K562 (cell line): ENCODE results near the gene SUV39H2. TPM values are rescaled to one million over a fixed set of nuclear protein-coding genes. Genes with fewer than 3 reads are reported as not detected.

Experiments
- CBFB ChIP-seq: sonication (generic); formaldehyde crosslinking; IDR thresholded peaks from 2 replicates; pipeline ENCODE4 v1.4.0; 2020; ENCODE audit warnings: mild to moderate bottlenecking, missing genetic modification reagents
- CCAR2 ChIP-seq: fragments of 200-400 bp; formaldehyde crosslinking; IDR thresholded peaks from 2 replicates; pipeline ENCODE4 v1.6.1; 2017; ENCODE audit warnings: mild to moderate bottlenecking, low read depth, low read length
- CHD4 ChIP-seq: fragments of 200-600 bp; sonication (generic); IDR thresholded peaks from 3 replicates; pipeline ENCODE4 v1.6.1; 2012; ENCODE audit warnings: low read depth, mild to moderate bottlenecking, mixed read lengths, low read length, inconsistent platforms; ENCODE audit not compliant: insufficient read depth, insufficient replicate concordance, poor library complexity, severe bottlenecking
- CREBBP ChIP-seq: IDR thresholded peaks from one replicate; pipeline ENCODE4 v1.6.1; 2012; ENCODE audit warnings: low read depth, mild to moderate bottlenecking, control low read depth, inconsistent platforms, low read length
- DACH1 ChIP-seq: fragments of 450-650 bp; IDR thresholded peaks from 2 replicates; pipeline ENCODE4 v1.6.1; 2018; ENCODE audit not compliant: partially characterized antibody
- ILK ChIP-seq: fragments of 450-650 bp; IDR thresholded peaks from 2 replicates; pipeline ENCODE4 v1.6.1; 2016; ENCODE audit warnings: missing genetic modification characterization, low read depth, mild to moderate bottlenecking, missing compliant biosample characterization, moderate library complexity, borderline replicate concordance
- MEIS2 ChIP-seq: fragments of 450-650 bp; IDR thresholded peaks from 2 replicates; pipeline ENCODE4 v1.6.1; 2014; ENCODE audit warnings: mild to moderate bottlenecking; ENCODE audit not compliant: partially characterized antibody
- RCOR1 ChIP-seq, 2 experiments: IDR thresholded peaks; 2 replicates each; pipeline ENCODE4 v1.6.1; 2012; ENCODE audit warnings: low read depth in 2 of 2, low read length in 2 of 2, borderline replicate concordance in 1 of 2, improper control_type of control experiment in 1 of 2
- SMARCB1 ChIP-seq: IDR thresholded peaks from 2 replicates; pipeline ENCODE4 v1.6.1; 2011; ENCODE audit warnings: improper control_type of control experiment, low read depth; ENCODE audit not compliant: insufficient read length
- TAF7 ChIP-seq: fragments of 450-650 bp; IDR thresholded peaks from 2 replicates; pipeline ENCODE4 v1.6.1; 2016; ENCODE audit warnings: missing genetic modification characterization, missing compliant biosample characterization
- YY1 ChIP-seq, 3 experiments: IDR thresholded peaks; 2 replicates each; pipeline ENCODE4 v1.6.1; 2011; ENCODE audit warnings: low read length in 2 of 3, mild to moderate bottlenecking in 2 of 3, moderate library complexity in 2 of 3, borderline replicate concordance in 1 of 3, control low read depth in 1 of 3, low read depth in 1 of 3; ENCODE audit not compliant: insufficient read depth in 3 of 3, insufficient replicate concordance in 2 of 3, control insufficient read depth in 1 of 3, insufficient read length in 1 of 3; ENCODE audit errors: extremely low read depth in 1 of 3
- ZKSCAN3 ChIP-seq: fragments of 250-450 bp; sonication (Bioruptor Pico); IDR thresholded peaks from 2 replicates; pipeline ENCODE4 v1.4.0; 2020
- ZNF140 ChIP-seq: fragments of 250-450 bp; sonication (Bioruptor Pico); IDR thresholded peaks from 2 replicates; pipeline ENCODE4 v1.8.0; 2021; ENCODE audit warnings: moderate library complexity, mild to moderate bottlenecking, inconsistent platforms
- ZNF347 ChIP-seq: fragments of 450-650 bp; formaldehyde crosslinking; IDR thresholded peaks from 2 replicates; pipeline ENCODE4 v1.4.0; 2020; ENCODE audit warnings: low read depth, mild to moderate bottlenecking, moderate library complexity
- ZNF384 ChIP-seq: IDR thresholded peaks from 2 replicates; pipeline ENCODE4 v1.6.1; 2012; ENCODE audit warnings: low read depth, low read length, improper control_type of control experiment
- ZNF41 ChIP-seq: fragments of 250-450 bp; sonication (Bioruptor Pico); conservative IDR thresholded peaks from 2 replicates; pipeline ENCODE4 v1.4.0; 2020; ENCODE audit warnings: mild to moderate bottlenecking
- ZNF436 ChIP-seq: fragments of 250-450, 450-650 bp; sonication (Bioruptor Pico); formaldehyde crosslinking; IDR thresholded peaks from 2 replicates; pipeline ENCODE4 v1.7.0; 2020; ENCODE audit warnings: mild to moderate bottlenecking
- ZNF764 ChIP-seq: fragments of 250-450 bp; sonication (Bioruptor Pico); IDR thresholded peaks from 2 replicates; pipeline ENCODE4 v1.4.0; 2020; ENCODE audit warnings: low read depth, mild to moderate bottlenecking, moderate library complexity
- polyA plus RNA-seq, 8 experiments: library from polyadenylated mRNA; depleted of rRNA in 4 of 8; stranded (reverse) in 5 of 8; unstranded in 3 of 8; fragments of >200 nt; fragmentation: Nextera tagmentation in 2 of 8; fragmentation: Illumina TruSeq in 1 of 8; extraction: Ambion mirVana in 2 of 8; extraction: Trizol in 1 of 8; gene quantifications; 2 replicates each; pipeline versions ENCODE4 v1.2.1 to v1.2.3, GENCODE V29; 2011 to 2014; ENCODE audit warnings: inconsistent platforms in 1 of 8, missing spikeins in 1 of 8
- total RNA-seq, 7 experiments: library from RNA; depleted of rRNA in 6 of 7; stranded (reverse); fragments of >200 nt in 6 of 7; fragmentation: Illumina TruSeq in 2 of 7; extraction: Trizol in 2 of 7; gene quantifications; 2 replicates each; pipeline versions ENCODE4 v1.2.1 to v1.2.3, GENCODE V29; 2011 to 2021; ENCODE audit warnings: low replicate concordance in 1 of 7
- TF ChIP-seq, protein P1 (sequence below): sonication (generic); formaldehyde crosslinking; IDR thresholded peaks from 2 replicates; pipeline ENCODE4 v1.8.1; 2023; ENCODE audit warnings: mild to moderate bottlenecking, missing genetic modification reagents
- TF ChIP-seq, protein P2 (sequence below): sonication (generic); formaldehyde crosslinking; IDR thresholded peaks from 2 replicates; pipeline ENCODE4 v1.8.0; 2022; ENCODE audit warnings: mild to moderate bottlenecking, missing genetic modification reagents
- TF ChIP-seq, protein P3 (sequence below): sonication (generic); formaldehyde crosslinking; IDR thresholded peaks from 2 replicates; pipeline ENCODE4 v1.4.0; 2020; ENCODE audit warnings: mild to moderate bottlenecking, missing genetic modification reagents

The SUV39H2 gene
- total and polyA plus RNA-seq, 9 of the 15 experiments (the other 6 are each of a cell fraction or from before 2014, with no cell fraction given), result 24.1 to 54.3 (median 41.3) TPM

DNA sequence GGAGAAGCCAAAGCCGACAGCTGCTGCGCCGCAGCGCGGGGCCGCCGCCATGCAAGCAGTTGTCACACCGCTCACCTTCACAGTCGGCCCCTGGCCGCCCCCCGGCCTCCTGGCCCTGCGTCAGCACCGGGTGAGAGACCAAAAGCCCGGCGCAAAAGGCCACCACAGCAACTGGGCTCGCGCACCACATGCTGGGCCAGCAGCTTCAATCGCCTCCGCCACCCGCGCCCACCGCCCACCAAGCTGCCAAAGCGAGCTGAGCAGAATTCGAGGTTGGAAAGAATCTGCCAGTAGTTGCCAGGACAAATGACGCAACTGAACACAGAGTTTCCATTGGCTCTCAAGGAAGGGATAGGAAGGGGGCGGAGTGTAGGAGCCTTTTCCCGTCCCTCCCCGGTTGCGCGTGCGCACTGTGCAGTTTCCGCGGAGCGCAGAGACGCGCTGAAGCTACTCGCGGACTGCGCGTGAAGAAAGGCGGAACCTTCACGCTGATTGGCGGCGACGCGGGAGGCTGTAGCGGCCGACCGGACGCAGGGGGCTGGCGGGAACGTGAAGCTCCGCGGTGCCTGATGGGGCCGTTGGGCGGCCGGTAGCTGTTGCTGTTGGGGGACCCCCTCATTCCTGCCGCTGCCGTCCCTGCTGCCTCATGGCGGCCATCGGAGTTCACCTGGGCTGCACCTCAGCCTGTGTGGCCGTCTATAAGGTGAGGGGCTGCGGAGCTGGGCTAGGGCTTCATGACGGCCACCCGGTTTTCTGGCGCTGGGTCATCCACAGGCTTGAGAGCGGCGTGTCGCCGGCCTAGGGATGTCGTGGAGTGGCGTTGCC is 40.7 kb upstream of the SUV39H2 start, which contains the start of the genes CDNF, HSPA14 and MSANTD7 (continued):
- TF ChIP-seq, protein P1, sequence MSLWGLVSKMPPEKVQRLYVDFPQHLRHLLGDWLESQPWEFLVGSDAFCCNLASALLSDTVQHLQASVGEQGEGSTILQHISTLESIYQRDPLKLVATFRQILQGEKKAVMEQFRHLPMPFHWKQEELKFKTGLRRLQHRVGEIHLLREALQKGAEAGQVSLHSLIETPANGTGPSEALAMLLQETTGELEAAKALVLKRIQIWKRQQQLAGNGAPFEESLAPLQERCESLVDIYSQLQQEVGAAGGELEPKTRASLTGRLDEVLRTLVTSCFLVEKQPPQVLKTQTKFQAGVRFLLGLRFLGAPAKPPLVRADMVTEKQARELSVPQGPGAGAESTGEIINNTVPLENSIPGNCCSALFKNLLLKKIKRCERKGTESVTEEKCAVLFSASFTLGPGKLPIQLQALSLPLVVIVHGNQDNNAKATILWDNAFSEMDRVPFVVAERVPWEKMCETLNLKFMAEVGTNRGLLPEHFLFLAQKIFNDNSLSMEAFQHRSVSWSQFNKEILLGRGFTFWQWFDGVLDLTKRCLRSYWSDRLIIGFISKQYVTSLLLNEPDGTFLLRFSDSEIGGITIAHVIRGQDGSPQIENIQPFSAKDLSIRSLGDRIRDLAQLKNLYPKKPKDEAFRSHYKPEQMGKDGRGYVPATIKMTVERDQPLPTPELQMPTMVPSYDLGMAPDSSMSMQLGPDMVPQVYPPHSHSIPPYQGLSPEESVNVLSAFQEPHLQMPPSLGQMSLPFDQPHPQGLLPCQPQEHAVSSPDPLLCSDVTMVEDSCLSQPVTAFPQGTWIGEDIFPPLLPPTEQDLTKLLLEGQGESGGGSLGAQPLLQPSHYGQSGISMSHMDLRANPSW, result no peak
- TF ChIP-seq ILK (tag) (no peak), ZNF436 (no peak), ZNF384 (no peak), SMARCB1 (no peak), ZNF140 (CRISPR knock-in tag) (no peak), ZNF347 (no peak), CCAR2 (no peak), CREBBP (no peak), MEIS2 (peak; percentile 94), CBFB (CRISPR knock-in tag) (no peak), ZNF764 (CRISPR knock-in tag) (no peak), TAF7 (tag) (peak; percentile 49; the same call in 1 of the 2 replicates), ZKSCAN3 (CRISPR knock-in tag) (no peak), RCOR1 (IDR thresholded peaks at IDR 0.05; ENCODE audit: borderline replicate concordance in 1 of 2, low read depth in 2 of 2, low read length in 2 of 2) (peak in 1 of 2 experiments; percentile 7; a peak in 1 of 4 replicates), CHD4 (no peak), DACH1 (no peak), ZNF41 (CRISPR knock-in tag) (no peak), YY1 (IDR thresholded peaks at IDR 0.05; ENCODE audit: borderline replicate concordance in 1 of 3, control insufficient read depth in 1 of 3, extremely low read depth in 1 of 3, insufficient read depth in 3 of 3, insufficient read length in 1 of 3, insufficient replicate concordance in 2 of 3, low read depth in 1 of 3, low read length in 2 of 3) (peak in 2 of 3 experiments; percentile 68 to 88)
- TF ChIP-seq, protein P2, sequence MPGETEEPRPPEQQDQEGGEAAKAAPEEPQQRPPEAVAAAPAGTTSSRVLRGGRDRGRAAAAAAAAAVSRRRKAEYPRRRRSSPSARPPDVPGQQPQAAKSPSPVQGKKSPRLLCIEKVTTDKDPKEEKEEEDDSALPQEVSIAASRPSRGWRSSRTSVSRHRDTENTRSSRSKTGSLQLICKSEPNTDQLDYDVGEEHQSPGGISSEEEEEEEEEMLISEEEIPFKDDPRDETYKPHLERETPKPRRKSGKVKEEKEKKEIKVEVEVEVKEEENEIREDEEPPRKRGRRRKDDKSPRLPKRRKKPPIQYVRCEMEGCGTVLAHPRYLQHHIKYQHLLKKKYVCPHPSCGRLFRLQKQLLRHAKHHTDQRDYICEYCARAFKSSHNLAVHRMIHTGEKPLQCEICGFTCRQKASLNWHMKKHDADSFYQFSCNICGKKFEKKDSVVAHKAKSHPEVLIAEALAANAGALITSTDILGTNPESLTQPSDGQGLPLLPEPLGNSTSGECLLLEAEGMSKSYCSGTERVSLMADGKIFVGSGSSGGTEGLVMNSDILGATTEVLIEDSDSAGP (CRISPR knock-in tag), result no peak; the same call in 1 of the 2 replicates
- TF ChIP-seq, protein P3, sequence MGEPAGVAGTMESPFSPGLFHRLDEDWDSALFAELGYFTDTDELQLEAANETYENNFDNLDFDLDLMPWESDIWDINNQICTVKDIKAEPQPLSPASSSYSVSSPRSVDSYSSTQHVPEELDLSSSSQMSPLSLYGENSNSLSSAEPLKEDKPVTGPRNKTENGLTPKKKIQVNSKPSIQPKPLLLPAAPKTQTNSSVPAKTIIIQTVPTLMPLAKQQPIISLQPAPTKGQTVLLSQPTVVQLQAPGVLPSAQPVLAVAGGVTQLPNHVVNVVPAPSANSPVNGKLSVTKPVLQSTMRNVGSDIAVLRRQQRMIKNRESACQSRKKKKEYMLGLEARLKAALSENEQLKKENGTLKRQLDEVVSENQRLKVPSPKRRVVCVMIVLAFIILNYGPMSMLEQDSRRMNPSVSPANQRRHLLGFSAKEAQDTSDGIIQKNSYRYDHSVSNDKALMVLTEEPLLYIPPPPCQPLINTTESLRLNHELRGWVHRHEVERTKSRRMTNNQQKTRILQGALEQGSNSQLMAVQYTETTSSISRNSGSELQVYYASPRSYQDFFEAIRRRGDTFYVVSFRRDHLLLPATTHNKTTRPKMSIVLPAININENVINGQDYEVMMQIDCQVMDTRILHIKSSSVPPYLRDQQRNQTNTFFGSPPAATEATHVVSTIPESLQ, result no peak; the same call in 1 of the 2 replicates
